Parathyroid adenoma (tissue), 2 donors: ENCODE measurements around the gene EXOG.

ENCODE experiments used
- H2AFZ ChIP-seq: fragments of 300-600 bp; sonication (generic); one replicate; pipeline ENCODE4 v1.7.0; 2017; ENCODE audit warnings: antibody characterized with exemption, mild to moderate bottlenecking
- H3K27ac ChIP-seq: fragments of 300-600 bp; sonication (generic); one replicate; pipeline ENCODE4 v1.7.0; 2017
- H3K27me3 ChIP-seq: fragments of 300-600 bp; sonication (generic); one replicate; pipeline ENCODE4 v1.7.0; 2017; ENCODE audit warnings: low read length; ENCODE audit not compliant: control insufficient read depth, insufficient read depth
- H3K36me3 ChIP-seq: fragments of 300-600 bp; sonication (generic); one replicate; pipeline ENCODE4 v1.7.0; 2017; ENCODE audit warnings: low read length; ENCODE audit not compliant: control insufficient read depth, insufficient read depth
- H3K4me1 ChIP-seq: fragments of 300-600 bp; sonication (generic); one replicate; pipeline ENCODE4 v1.7.0; 2017; ENCODE audit warnings: control low read depth
- H3K4me2 ChIP-seq: fragments of 300-600 bp; sonication (generic); one replicate; pipeline ENCODE4 v1.7.0; 2017; ENCODE audit warnings: low read length
- H3K4me3 ChIP-seq: fragments of 300-600 bp; sonication (generic); one replicate; pipeline ENCODE4 v1.7.0; 2017; ENCODE audit warnings: low read depth, low read length
- H3K79me2 ChIP-seq: fragments of 300-600 bp; sonication (generic); one replicate; pipeline ENCODE4 v1.7.0; 2017; ENCODE audit warnings: control low read depth
- H3K9ac ChIP-seq: fragments of 300-600 bp; sonication (generic); one replicate; pipeline ENCODE4 v1.7.0; 2017; ENCODE audit warnings: mild to moderate bottlenecking
- H3K9me3 ChIP-seq: fragments of 300-600 bp; sonication (generic); one replicate; pipeline ENCODE4 v1.7.0; 2017; ENCODE audit warnings: low read length; ENCODE audit not compliant: control insufficient read depth
- TF ChIP-seq, protein P1 (sequence below): fragments of 300-600 bp; sonication (generic); IDR thresholded peaks from one replicate; pipeline ENCODE4 v1.7.0; 2017; ENCODE audit warnings: antibody characterized with exemption, mild to moderate bottlenecking
- donor health status: primary hyperparathyroidism.

The EXOG gene

DNA sequence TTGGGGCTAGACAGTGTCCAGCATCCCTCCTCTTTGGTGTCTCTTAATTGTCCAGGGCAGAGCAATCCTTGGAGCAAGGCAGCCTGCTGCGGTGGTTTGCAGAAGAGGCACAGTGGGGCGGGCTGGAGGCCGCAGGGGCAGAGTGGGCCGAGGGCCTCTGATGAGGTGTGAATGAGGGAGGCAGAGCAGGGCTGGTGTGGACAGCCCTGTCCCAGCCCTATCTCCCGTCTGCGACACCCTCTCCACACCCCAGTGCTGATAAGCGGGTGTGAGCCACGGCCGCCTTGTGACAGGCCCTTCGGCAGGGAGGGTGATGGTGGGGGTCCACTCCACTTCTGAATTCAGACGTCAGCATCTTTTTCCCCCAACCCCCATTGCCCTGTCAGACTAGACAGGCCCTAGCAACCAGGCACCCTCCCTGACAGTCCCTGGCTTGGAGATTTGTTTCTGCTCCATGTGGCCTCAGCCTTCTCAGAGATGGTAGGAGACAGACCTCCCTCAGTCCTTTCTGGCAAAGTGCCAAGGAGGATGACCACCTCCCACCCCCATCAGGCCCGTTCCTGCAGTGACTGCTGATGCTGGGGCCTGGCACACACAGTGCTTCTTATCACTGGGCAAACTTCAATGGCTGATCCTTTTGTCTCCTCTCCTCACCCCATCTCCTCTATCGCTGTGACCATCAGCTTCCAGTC, 37.3 kb downstream of the EXOG start:
- TF ChIP-seq, protein P1, sequence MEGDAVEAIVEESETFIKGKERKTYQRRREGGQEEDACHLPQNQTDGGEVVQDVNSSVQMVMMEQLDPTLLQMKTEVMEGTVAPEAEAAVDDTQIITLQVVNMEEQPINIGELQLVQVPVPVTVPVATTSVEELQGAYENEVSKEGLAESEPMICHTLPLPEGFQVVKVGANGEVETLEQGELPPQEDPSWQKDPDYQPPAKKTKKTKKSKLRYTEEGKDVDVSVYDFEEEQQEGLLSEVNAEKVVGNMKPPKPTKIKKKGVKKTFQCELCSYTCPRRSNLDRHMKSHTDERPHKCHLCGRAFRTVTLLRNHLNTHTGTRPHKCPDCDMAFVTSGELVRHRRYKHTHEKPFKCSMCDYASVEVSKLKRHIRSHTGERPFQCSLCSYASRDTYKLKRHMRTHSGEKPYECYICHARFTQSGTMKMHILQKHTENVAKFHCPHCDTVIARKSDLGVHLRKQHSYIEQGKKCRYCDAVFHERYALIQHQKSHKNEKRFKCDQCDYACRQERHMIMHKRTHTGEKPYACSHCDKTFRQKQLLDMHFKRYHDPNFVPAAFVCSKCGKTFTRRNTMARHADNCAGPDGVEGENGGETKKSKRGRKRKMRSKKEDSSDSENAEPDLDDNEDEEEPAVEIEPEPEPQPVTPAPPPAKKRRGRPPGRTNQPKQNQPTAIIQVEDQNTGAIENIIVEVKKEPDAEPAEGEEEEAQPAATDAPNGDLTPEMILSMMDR = no peak
- Histone ChIP-seq H3K79me2 (no peaks in the 10 kb centered on the region), H3K4me1 (no peaks in the 10 kb centered on the region), H3K27me3 (no peaks in the 10 kb centered on the region), H3K9ac (no peak overlapping the region), H3K4me3 (no peak overlapping the region), H2AFZ (no peak overlapping the region), H3K27ac (no peak overlapping the region), H3K36me3 (no peaks in the 10 kb centered on the region), H3K4me2 (no peak overlapping the region), H3K9me3 (no peaks in the 10 kb centered on the region)

DNA sequence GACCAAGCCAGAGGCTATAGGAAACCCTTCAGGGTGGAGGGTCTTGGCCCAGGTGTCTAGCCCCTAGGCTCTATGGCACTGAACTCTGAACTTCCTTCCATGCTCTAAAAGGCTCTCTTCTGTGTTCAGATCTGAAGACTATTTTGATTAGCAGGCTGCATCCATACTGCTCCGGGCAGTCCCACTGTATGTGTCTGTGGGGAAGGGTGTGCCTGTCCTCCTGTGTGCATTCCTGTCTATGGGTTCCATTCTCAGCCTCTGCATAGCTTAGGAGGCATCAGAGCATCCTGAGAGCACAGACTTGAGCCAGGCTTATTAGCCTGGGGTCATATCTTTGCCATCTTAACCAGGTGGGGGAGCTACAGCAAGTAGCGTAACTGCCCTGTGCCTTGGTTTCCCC, 38.0 kb downstream of the EXOG start:
- H3K27me3 ChIP-seq = no peaks in the 10 kb centered on the region
- TF ChIP-seq, protein P1 = no peak
- H3K36me3 ChIP-seq = no peaks in the 10 kb centered on the region
- no peak overlapping the region for H3K27ac ChIP-seq
- H3K9me3 ChIP-seq = no peaks in the 10 kb centered on the region
- no peak overlapping the region for H3K4me2 ChIP-seq
- H3K4me1 ChIP-seq = no peaks in the 10 kb centered on the region
- H3K9ac ChIP-seq = no peak overlapping the region
- H3K79me2 ChIP-seq = no peaks in the 10 kb centered on the region
- H3K4me3 ChIP-seq = no peak overlapping the region
- H2AFZ ChIP-seq = no peak overlapping the region

DNA sequence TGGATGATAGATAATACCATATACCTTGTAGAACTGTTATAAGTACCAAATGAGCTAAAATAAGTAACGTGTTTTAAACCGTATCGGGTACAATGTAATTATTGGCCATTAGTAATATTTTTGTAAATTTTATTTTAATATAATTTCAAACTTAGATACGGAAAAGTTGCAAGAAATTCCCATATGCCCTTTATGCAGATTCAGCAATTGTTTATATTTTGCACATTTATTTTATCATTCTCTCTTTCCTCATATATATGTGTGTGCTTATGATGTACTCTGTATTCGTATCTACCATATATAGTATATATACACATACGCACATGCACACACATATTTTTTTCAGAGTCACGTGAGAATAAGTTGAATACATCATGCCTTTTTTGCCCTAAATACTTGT, 38.5 kb downstream of the EXOG start:
- no peak overlapping the region for H3K4me3 ChIP-seq

DNA sequence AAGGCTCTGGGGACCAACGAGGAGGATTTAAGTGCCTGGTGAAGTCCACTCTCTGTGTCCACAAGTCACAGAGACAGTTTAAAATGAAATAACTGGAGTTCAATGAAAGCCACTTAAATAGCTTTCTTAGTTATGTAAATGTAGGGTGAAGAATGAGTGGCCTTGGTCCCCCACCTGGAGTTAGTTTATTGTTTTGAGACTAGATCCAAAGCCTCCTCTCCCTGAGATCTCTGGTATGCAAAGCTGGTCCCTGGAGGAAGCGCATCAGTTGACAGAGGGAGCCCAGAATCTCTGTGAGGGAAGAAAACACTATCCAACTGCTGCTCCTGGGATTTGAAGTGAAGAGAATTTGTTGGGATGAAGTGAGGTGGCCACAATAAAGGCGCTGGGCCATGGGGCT, 40.5 kb downstream of the EXOG start:
- H3K36me3 ChIP-seq = no peaks in the 10 kb centered on the region
- no peaks in the 10 kb centered on the region for H3K27me3 ChIP-seq
- H3K4me1 ChIP-seq = no peaks in the 10 kb centered on the region
- H2AFZ ChIP-seq = no peak overlapping the region
- no peak overlapping the region for H3K27ac ChIP-seq
- TF ChIP-seq, protein P1 = no peak
- no peaks in the 10 kb centered on the region for H3K79me2 ChIP-seq
- H3K9me3 ChIP-seq = no peaks in the 10 kb centered on the region
- no peak overlapping the region for H3K9ac ChIP-seq
- no peak overlapping the region for H3K4me3 ChIP-seq
- no peak overlapping the region for H3K4me2 ChIP-seq

More for the DNA sequence above, 38.5 kb downstream of the EXOG start:
- Histone ChIP-seq H3K9me3 (no peaks in the 10 kb centered on the region), H3K36me3 (no peaks in the 10 kb centered on the region), H3K4me1 (no peaks in the 10 kb centered on the region), H3K27me3 (no peaks in the 10 kb centered on the region), H3K4me2 (no peak overlapping the region), H3K9ac (no peak overlapping the region), H3K27ac (no peak overlapping the region), H3K79me2 (no peaks in the 10 kb centered on the region), H2AFZ (no peak overlapping the region)
- TF ChIP-seq, protein P1 = no peak

DNA sequence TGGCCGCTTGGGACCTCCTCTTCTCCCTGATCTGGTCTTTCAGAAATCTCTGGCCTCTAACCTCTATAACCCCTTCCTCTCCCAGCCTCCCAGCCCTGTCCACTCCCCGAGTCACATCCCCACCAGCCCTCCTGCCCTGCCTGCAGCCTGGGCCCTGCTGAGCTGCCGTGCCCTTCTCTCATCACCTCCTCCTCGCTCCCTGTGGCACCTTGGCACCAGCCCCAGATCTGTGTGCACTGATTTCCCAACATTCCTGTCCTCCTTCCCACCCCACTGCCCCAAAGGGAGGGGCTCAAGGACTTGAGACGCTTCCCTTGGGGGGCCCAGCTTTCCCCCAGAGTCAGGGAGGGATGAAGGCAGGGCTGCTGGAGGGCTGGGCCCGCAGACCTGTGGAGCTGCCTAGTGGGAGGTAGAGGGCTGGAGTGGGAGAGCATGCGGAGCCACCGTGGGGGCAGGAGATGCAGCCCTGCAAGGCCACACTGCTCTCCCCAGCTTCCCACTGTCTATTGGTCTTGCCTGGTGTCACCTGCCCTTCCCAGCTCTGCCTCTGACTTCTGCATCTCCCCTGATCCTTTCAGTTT, 42.7 kb downstream of the EXOG start:
- Histone ChIP-seq H3K4me1 (no peaks in the 10 kb centered on the region), H3K9me3 (no peaks in the 10 kb centered on the region), H2AFZ (no peak overlapping the region), H3K27me3 (no peaks in the 10 kb centered on the region), H3K79me2 (no peaks in the 10 kb centered on the region), H3K27ac (no peak overlapping the region), H3K4me2 (no peak overlapping the region), H3K9ac (no peak overlapping the region), H3K36me3 (no peaks in the 10 kb centered on the region), H3K4me3 (no peak overlapping the region)
- TF ChIP-seq, protein P1 = no peak
